Activated gamma-delta T cell treated with Interleukin-2 at 50 U/mL for 16 hours (primary cell): ENCODE data around the gene RAB35.

Experiments
- DNase-seq: peaks from one replicate; pipeline ENCODE4 v3.0.0-alpha.2; 2020

Gene RAB35

GRCh38 chr12:120102189-120103043, 14.1 kb downstream of the RAB35 start:
- DNase-seq, result no peak

DNA sequence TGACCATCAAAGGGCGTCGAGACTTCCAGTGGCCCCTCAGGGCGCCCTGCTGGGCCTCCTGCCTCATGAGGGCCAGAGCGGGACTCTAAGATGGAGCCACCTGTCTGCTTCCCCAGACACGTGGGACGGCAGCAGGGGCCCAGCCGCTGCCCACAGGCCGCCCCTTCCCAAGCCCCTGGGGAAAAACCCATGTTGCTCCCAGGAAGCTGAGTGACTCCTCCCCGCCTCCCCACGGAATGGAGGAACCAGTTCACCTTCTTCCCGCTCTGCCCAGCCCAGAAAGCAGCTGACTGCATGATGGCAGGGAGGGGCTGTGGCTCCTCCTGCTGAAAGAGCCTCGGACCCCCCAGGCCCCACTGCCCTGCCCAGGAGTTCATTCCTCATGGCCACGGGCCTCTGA, 14.9 kb downstream of the RAB35 start:
- DNase-seq, result no peak

DNA sequence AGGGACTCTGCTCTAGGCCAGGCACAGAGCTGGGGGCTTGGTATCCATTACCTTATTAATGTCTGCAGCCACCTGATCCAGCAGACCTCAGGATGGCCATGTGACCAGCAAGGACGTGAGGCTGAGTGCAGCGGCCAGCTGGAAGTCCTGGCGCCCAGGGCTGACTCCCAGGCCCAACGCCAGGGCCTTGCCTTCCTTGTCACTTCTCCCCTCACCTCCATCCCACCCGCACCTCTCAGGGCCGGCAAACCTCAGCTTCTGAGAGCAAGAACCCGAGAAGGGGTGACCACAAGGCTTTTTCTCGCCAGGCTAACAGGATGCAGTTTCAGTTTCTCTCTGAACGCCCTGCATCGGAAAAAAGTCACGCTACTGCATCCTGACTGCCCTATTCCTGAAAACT, 15.4 kb downstream of the RAB35 start:
- no peak for DNase-seq

GRCh38 chr12:120100630-120101029, 15.9 kb downstream of the RAB35 start:
- DNase-seq, result no peak

DNA sequence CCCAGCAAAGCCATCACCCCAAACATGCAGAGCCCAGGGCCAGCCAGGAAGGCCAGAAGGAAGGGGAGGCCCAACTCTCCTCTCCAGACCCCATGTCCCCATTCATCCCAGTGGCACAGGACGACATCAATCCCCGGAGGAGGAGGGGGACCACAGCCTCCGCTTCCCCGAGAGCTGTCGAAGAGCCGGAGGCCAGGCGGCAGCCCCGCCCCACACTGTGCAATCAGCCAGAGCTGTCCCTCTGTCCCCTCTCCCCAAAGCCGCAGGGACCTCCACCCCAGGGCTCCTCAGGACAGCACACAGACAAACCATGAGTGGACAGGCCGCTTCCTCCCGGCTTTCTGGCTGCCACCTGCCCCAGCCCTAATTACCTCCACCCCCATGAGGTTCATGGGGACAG, 16.8 kb downstream of the RAB35 start:
- no peak for DNase-seq

DNA sequence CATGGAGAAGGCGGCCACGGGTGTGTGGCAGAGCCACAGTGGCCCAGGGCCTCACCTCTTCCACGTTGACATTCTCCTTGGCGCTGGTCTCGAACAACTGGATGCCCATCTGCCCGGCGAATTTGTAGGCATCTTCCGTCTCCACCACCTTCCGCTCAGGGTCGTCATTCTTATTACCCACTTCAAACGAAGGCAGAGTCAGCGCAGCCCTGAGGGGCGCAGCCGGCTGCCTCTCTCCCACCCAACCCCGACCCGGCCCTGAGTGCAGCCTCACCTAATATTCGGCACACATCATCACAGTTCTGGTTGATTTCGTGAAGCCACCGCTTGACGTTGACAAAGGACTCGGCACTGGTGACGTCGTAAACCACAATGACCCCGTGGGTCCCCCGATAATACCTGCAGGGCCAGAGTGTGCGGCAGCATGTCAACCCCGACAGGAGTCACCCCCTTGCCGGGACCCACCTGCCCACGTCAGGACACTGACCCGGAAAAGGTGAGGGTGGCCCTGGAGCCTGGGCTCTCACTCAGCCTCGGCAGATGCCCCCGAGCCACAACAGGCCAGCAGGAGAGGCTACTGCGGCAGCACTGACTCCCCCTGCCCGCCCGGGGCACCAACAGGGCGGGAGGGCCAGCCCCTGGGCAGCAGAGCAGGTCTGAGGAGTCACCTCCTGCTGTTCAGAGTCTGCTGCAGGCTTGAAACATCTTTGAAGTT, 17.6 kb downstream of the RAB35 start:
- DNase-seq, result no peak

DNA sequence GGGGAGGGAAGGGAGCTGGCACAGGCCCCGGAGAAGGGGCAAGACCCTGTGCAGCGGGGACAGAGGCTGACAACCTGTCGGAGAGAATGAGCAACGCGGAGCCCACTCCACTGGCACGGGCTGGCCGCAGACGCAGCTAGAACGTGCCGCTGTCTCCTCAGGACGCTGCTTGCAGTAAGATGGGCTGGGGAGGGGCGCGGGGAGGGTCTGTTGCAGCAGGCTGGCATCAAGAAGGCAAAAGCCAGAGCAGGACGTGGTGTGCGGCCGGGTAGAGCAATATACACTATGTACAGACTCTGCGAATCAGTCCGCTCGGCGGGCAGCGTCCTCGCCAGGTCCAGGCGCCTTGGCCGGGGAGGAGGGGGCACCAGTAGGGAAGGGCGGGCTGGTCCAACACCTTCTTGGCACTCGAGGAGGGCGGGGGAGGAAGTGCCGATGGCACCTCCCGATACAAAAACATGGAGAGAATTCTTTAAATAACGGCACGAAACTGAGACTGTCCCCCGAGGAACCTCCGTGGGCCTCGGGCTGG, 19.8 kb downstream of the RAB35 start:
- DNase-seq, result no peak

DNA sequence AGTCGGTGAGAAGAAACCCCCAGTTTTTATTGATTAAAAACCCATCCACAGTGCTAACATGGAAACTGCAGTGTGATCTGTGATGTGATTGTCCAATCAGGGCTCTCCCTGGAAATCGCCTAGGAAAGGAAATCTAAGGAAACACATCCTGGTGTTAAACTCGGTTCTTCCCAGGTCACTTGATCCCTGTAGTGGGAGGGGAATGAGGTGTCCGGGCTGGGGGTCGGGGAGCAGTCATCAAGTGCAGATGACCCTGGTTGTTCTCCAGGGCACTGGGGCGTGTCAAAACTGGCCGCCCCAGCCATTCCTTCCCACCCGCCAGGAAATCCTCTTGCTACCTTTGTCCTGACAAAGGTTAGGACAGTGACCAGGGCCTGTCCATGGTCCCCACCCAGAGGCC, 20.8 kb downstream of the RAB35 start:
- no peak for DNase-seq

DNA sequence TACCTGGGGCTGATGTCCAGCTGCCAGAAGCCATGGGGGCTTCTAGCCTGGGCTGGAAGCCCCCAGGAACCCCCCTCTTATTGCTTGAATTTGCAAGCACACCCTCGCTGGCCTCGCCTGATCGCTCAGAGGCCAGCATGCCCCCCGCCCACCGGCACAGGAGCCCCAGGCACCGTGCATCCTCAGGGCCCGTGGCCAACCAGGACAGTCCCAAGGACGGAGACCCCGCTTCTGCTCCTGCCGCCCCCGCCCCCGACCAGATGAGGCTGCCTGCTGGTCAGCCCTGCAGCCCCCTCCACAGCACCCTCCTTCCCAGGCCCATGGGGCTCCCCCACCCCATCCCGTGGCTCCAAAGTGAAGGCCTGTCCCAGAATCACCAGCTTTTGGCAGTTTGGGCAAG, 21.2 kb downstream of the RAB35 start:
- no peak for DNase-seq

- DNase-seq, result no peak
Observed at GRCh38 chr12:120094485-120094884, 22.1 kb downstream of the RAB35 start.

DNA sequence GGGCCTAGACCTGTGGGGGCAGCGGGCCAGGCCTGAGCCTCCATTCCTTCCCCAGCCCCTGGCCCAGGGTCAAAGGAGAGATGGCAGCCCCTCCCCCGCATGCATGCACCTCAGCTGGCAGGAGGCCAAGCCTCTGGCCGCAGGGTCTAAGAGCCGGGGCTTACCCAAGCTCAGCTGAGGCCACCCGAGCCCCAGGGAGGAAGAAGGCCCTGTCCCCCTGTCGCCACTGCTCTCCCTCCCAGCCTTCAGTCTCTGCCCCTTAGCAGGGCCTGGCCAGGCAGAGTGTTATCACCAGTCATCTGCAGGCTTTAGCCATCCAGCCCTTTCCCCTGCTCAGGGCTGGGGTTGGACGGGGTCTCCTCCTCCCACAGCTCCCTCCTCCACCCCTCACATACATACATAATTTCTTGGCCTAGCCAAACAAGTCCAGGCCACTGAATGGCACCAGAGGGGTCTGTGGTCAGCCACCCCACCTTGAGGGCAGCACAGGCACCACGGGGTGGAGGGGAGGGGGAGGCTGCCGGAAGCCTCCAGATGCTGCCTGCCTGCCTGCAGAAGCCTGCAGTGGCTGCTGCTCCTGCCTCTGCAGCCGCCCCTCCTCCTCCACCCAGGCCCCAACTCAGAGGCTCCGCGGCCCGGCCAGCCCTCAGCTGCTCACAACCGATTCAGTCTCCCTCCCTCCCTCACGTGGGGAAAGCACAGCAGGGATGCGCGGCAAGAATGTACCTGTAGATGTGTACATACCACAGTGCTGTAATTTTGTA, 22.8 kb downstream of the RAB35 start:
- no peak for DNase-seq

DNA sequence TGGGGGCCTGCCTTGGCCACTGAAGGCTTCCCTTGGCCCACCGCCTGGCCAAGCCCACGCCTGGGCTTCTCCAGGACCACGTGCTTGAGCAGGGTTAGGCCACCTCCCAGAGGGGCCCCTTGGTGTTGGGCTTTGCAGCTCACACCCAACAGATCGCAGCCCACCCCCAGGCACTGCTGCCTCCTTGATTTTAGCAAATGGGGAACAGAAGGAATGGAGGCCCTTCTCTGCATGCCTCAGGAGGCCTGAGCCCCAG, 23.3 kb downstream of the RAB35 start:
- no peak for DNase-seq

DNA sequence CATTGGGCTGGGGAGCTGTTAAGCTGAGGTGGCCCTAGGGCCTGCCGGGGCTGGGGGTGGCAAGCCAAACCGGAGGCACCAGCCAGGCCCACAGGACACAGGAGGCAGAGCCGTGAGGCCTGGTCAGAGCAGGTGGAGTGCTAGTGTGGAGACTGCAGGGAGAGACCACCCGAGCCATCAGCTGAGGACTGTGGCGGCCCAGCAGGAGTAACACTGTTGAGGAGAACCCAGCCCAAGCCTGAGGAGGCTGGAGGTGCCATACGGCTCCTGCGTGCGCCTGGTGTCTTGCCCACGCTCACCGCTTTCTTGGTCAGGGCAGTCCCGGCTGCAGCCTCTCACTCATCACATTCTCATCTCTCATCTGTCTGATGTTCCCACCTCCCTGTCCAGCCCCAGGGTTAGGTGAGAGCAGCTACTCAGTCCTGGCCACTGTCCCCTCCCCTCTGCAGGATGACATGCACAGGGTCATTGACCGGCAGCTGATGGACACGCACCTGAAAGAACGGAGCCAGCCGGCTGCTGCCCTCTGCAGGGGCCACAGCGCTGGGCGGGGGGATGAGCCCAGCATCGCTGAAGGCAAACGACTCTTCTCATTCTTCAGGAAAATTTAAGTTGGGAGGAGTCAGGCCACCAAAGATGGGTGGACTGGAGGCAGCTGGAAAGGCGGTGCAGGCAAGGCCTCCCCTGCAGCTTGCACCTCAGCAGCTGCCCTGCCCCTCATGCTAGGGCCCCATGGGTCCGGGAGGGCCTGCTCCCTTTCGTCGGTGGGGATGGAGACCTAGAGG, 23.8 kb downstream of the RAB35 start:
- no peak for DNase-seq

- DNase-seq, result no peak
Observed at GRCh38 chr12:120091371-120092090, 25.0 kb downstream of the RAB35 start.

DNA sequence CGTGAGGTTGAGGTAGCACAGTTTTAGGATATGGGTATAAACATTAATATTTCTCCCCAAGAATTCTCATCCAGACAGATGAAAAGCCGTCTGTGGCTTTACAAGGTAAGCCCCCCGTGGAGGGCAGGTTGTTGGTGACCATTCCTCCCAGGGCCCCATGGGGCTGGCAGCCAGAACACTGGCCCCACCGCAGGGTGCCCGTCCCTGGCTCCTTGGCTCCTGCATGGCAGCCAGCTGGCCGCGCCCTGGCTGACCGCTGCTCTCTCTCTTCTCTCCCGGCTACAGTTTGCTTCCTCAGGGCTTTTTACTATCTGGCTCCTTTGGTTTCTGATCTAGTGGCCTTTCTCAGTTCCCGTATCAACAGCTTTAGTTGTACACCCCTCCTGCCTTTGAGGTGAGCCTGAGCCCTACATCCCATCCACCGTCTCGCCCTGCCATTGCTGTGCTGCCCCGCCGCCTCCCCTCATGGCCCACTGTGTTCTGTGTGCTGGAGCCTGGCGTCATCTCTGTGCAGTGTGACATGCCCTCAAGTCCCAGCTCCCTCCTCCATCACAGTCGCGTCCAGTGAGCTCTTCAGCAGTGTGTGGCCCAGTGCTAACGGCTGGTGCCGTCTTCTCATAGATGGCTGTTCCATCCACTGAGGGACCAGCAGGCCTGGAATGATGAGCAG, 25.8 kb downstream of the RAB35 start:
- no peak for DNase-seq

DNA sequence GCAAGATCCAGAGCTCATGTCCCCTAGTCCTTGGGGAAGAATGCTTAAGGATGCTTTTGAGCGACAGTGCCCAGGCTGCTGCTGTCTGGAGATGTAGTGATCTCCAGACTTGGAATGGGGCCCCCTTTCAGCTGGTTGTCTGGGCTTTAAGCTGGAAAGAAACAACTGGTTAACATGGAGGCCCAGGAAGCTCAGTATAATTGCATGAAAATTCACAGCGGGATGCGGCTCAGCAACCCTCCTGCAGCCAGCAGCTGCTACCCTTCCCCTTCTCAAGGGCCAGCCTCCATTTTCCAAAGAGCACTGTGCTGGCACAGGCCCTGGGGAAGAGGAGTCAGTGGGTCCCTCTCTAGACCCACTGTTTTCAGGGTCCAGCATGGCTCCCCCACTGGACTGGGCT, 26.3 kb downstream of the RAB35 start:
- no peak for DNase-seq

DNA sequence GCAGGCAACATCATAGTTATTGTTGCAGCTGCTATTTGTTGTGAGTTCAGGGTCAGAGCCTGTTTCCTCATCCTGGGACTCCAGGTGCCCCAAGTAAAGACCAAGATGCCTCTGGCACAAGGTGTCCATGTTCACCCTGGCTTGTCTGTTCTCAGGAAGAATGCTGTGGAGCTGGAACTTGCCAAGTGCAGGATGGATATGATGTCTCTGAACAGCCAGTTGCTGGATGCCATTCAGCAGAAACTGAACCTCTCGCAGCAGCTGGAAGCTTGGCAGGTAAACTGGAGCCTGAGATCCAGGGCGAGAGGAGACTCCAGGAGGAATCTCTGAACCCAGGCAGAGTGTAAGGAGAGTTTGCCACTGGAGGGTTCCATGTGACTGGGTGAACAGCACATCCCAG, 26.8 kb downstream of the RAB35 start:
- no peak for DNase-seq

DNA sequence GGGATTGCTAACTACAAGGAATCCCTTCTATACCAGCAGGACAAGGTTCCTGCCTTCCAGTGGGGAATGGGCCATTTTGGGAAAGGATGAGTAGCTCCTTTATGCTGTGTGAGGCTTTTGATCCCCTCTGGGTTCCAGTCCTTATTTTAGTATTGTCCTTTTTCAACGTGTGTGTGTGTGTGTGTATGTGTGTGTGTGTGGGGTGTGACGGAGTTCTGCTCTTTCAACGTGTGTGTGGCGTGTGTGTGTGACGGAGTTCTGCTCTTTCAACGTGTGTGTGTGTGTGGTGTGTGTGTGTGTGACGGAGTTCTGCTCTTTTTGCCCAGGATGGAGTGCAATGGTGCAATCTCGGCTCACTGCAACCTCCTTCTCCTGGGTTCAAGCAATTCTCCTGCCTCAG, 27.4 kb downstream of the RAB35 start:
- DNase-seq, result no peak

GRCh38 chr12:120086801-120087621, 29.5 kb downstream of the RAB35 start:
- DNase-seq, result peak; percentile 99

- DNase-seq, result no peak
Observed at GRCh38 chr12:120085920-120086645, 30.5 kb downstream of the RAB35 start.
